CD4-positive, alpha-beta T cell treated with Interleukin-12 subunit alpha and Interleukin-12 subunit beta, for 1 hour (primary cell): ENCODE measurements around the gene IPO5.

ENCODE experiments used
- DNase-seq: peaks from one replicate; pipeline ENCODE4 v3.0.0-alpha.2; 2020

IPO5 gene

DNA sequence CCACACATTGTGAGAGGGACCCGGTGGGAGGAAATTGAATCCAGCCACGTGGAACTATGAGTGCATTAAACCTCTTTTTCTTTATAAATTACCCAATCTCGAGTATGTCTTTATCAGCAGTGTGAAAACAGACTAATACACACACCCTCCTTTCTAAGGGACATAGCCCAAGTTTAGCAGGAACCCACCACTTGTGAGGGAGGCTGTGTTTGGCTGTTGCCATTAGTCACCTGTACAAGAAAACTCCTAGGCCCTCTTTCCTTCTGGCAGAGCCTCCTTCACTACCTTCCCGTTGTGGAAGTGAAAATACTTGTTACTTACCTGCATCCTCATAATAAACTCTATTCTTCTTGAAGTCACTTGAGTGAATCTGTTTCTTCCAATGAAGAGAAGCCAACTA is 113.2 kb downstream of the IPO5 start:
- DNase-seq: no peak

DNA sequence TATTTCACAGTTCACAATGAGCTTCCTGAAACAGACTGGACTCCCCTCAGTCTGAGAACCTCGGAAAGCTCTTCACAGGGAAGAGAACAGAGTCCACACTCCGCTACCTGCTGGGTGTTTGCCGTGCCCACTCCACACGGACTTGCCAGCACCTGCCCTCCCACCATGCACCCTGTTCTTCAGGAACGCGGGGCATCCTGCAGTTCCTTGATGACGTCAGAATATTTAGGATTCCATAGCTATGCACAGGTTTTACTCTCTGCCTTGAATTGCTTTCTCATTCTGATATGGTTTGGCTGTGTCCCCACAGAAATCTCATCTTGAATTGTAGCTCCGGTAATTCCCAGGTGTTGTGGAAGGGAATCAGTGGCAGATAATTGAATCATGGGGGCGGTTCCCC is 115.0 kb downstream of the IPO5 start:
- no peak for DNase-seq

DNA sequence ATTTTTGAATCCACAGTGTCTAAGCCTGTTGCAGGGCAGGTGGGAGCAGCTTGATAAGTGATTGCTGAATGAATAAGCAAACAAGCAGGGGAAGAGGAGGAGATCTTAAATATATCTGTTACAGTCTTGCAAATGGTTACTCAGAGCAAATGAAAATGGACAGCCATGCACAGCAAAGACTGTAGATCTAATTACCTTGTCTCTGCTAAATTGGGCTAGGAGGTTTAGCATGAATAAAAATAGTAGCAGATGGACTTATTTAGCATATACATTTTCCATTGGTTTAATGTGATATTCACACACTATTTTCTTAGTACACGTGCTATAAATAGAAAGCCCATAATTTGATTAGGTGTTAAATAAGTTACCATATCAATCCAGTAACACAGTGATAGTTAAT is 116.5 kb downstream of the IPO5 start:
- no peak for DNase-seq

DNA sequence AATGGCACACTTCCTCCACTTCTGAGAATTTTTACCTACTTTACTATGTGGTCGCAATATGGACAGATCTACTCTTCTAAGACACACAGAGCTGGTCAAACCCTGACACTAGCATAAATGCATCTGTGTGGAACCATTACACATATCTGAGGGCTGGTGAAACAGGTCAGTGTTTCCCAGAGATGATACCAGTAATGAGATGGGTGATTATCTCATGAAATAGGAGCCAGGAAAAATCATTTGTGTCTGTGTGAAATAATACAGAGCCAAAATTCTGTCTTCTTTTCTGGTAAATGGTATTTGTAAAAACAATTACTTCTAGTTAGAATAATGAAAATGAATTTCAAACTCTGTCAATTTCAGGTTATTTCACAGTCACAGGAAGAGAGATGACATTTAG is 117.8 kb downstream of the IPO5 start:
- no peak for DNase-seq

DNA sequence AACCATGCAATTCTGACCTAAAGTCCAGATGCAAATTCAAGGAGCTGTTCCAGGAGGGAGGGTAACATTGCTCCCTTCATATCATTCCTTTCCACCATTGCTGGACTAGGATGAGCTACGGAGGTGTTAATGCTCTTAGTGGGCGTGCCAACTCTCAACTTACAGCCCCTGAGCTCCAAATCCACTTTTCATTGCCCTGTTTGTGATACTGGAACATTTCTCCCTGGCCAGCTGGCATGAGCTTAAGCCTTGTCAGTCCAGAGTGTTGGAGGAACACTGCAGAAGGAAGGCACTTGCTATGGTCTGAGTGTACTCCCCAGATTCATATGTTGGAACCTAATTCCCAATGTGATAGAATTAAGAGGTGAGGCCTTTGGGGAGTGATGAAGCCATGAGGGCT is 119.0 kb downstream of the IPO5 start:
- DNase-seq: no peak
